Peyer's patch (tissue), 4 donors: ENCODE results near the gene MAP3K12. TPM values are rescaled to one million over a fixed set of nuclear protein-coding genes. Genes with fewer than 3 reads are reported as not detected.
"Not testable (repeated sequence)": the region's sequence is repeated elsewhere in the genome, so short reads cannot be mapped to it uniquely, and the experiment has no call there.

ENCODE experiments used
- DNase-seq, 3 donors: peaks; one replicate each; pipeline ENCODE4 v3.0.0-alpha.2; 2017 to 2019
- H3K27ac ChIP-seq, 4 donors: fragments of 200-600 bp; sonication (generic); one replicate each; pipeline ENCODE4 v1.5.1; 2016 to 2019
- H3K27me3 ChIP-seq, 2 donors: fragments of 200-600 bp; sonication (generic); one replicate each; pipeline ENCODE4 v1.5.1; 2019
- H3K36me3 ChIP-seq, 3 donors: fragments of 200-600 bp; sonication (generic); one replicate each; pipeline ENCODE4 v1.5.1; 2016 to 2019
- H3K4me1 ChIP-seq, 4 donors: fragments of 200-600 bp; sonication (generic); one replicate each; pipeline ENCODE4 v1.5.1; 2016 to 2019
- H3K4me3 ChIP-seq, 4 donors: fragments of 200-600 bp; sonication (generic); 1 replicate in 3 of 4; 2 replicates in 1 of 4; pipeline ENCODE4 v1.5.1; 2016 to 2019; ENCODE audit warnings: mild to moderate bottlenecking in 1 of 4
- H3K9me3 ChIP-seq, 4 donors: fragments of 200-600 bp; sonication (generic); one replicate each; pipeline ENCODE4 v1.5.1; 2016 to 2019; ENCODE audit warnings: mild to moderate bottlenecking in 1 of 4
- POLR2A ChIP-seq, 2 donors: fragments of 450-650 bp; IDR thresholded peaks; one replicate each; pipeline ENCODE4 v1.5.1; 2017; ENCODE audit warnings: antibody characterized with exemption in 2 of 2, mild to moderate bottlenecking in 2 of 2, moderate library complexity in 2 of 2
- total RNA-seq, 4 donors: library from RNA; depleted of rRNA; stranded (reverse); fragments of >200 nt; gene quantifications; one replicate each; pipeline ENCODE4 v1.1.0, GENCODE V29; 2016
- TF ChIP-seq, protein P1 (sequence below), 6 experiments: fragments of 450-650 bp in 4 of 6; fragments of 200-600 bp in 2 of 6; sonication (generic) in 1 of 6; IDR thresholded peaks; one replicate each; pipeline ENCODE4 v1.5.1; 2017 to 2019; ENCODE audit warnings: antibody characterized with exemption in 6 of 6, mild to moderate bottlenecking in 3 of 6, moderate library complexity in 1 of 6

Gene MAP3K12
- total RNA-seq, 4 donors from 2014 or later = 6.5 to 44.6 (median 11.6) TPM

DNA sequence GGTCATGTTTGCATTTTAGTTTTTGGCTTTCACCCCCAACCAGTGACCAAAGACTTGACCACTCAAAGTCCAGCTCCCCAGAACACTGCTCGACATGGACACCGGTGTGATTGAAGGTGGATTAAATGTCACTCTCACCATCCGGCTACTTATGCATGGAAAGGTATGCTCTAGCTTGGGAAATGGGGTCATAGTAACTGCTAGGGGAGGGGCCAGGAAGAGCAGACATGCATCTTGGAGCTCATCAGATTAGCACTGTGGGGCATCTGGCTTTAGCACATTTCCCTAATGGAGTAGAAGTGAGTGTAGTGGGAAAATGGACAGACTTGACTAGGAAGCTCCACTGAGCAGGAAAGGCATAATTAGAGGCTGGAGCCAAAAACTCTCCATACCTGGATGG lies 44.6 kb downstream of the MAP3K12 start:
- DNase-seq = no peak
- peaks cover 0 to 56% (median 2%) of the 10 kb centered on the region in 3 donors for H3K36me3 ChIP-seq
- H3K9me3 ChIP-seq = no peaks in the 10 kb centered on the region
- no peak for TF ChIP-seq POLR2A (IDR thresholded peaks at IDR 0.05)
- TF ChIP-seq, protein P1, sequence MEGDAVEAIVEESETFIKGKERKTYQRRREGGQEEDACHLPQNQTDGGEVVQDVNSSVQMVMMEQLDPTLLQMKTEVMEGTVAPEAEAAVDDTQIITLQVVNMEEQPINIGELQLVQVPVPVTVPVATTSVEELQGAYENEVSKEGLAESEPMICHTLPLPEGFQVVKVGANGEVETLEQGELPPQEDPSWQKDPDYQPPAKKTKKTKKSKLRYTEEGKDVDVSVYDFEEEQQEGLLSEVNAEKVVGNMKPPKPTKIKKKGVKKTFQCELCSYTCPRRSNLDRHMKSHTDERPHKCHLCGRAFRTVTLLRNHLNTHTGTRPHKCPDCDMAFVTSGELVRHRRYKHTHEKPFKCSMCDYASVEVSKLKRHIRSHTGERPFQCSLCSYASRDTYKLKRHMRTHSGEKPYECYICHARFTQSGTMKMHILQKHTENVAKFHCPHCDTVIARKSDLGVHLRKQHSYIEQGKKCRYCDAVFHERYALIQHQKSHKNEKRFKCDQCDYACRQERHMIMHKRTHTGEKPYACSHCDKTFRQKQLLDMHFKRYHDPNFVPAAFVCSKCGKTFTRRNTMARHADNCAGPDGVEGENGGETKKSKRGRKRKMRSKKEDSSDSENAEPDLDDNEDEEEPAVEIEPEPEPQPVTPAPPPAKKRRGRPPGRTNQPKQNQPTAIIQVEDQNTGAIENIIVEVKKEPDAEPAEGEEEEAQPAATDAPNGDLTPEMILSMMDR (IDR thresholded peaks at IDR 0.05) = no peak
- no peaks in the 10 kb centered on the region for H3K27me3 ChIP-seq
- no peak overlapping the region for H3K27ac ChIP-seq
- no peak overlapping the region for H3K4me3 ChIP-seq
- peaks cover 0 to 20% (median 5%) of the 10 kb centered on the region in 4 donors for H3K4me1 ChIP-seq

DNA sequence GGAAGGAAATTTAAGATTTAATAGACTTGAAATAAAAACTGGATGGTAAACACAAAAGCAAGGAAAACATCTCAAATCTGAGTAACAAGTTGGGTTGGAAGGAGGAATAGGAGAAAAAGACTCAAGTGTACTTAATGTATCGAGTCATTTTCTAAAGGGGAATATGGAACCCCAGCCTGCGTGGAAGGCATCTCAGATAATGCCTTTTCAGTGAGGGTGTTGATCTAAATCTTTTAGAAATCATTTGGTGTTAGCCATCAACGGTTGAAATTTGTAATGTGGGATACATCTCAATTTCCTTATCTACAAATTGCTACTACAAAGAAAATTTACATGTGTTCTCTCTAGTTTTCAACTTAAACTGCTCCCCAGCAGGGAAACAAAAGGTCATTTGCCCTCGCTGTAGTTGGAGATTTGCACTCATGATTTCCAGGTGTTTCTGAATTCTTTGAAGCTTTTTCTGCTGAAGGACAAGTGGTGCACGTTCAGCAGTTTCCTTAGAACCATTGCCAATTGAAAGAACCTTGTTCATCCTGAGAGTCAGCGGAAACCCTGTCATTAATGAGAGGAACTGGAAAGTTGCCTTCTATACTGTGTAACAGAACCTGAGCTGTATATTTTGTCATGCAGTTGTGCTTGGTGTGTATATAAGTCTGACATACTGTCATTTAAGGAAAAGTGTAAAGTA lies 45.2 kb downstream of the MAP3K12 start:
- TF ChIP-seq, protein P1 (IDR thresholded peaks at IDR 0.05) = no peak
- no peak for TF ChIP-seq POLR2A (IDR thresholded peaks at IDR 0.05)
- Histone ChIP-seq H3K4me1 (peaks cover 0 to 20% (median 5%) of the 10 kb centered on the region in 4 donors), H3K27me3 (no peaks in the 10 kb centered on the region), H3K9me3 (no peaks in the 10 kb centered on the region), H3K4me3 (peak overlapping the region in 1 of 4 donors; percentile 76), H3K36me3 (peaks cover 0 to 50% (median 0%) of the 10 kb centered on the region in 3 donors), H3K27ac (no peak overlapping the region)
- DNase-seq = no peak

DNA sequence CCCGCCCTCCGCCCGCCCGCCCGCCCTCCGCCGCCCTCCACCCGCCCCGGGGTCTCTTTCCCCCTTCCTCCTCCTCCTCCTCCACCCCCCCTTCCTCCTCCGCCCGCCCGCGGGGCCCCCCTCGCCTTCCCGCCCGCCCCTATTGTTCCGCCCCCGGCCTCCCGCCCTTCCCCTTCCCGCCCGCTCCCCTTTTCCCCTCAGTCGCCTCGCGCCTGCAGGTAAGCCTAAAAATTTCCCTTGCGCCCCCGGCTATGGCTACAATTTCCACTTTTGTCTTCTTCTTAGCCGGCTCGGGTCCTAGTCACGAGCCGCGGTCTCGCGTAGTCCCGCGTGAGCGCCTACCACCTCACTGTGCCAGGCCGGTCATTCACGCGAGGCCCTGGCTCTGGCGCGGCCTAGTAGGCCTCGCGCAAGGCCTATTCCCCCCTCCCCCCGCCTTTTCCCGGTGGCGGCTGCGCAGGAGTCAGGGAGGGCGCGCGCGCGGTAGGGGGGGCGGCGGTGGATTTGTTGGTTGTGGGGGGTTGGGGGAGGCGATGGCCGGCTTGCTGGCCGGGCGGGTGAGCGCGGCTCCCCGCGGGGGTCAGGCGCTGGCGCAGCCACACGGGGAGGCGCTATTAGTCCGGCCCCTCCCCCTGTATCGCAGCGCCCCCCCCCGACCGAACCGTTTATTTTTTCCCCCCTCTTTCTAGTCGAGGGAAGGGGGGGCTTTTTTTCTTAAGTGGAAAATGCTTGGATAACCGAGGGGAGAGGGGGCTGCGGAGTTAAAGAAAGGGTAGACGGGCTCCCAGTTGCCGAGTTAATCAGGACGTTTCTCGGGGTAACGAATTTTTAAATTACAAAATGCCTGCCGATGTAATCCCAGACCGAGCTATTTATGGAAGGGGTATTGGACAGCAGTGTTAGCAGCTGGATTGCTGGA lies 46.8 kb downstream of the MAP3K12 start:
- Histone ChIP-seq H3K36me3 (peaks cover 0 to 41% (median 0%) of the 10 kb centered on the region in 3 donors), H3K27me3 (no peaks in the 10 kb centered on the region), H3K9me3 (no peaks in the 10 kb centered on the region), H3K4me1 (peaks cover 0 to 20% (median 5%) of the 10 kb centered on the region in 4 donors), H3K27ac (peak overlapping the region; percentile 85 to 97 (median 96)), H3K4me3 (peak overlapping the region; percentile 69 to 82 (median 76))
- DNase-seq = peak; percentile 78 to 90 (median 89)
- TF ChIP-seq, protein P1 (IDR thresholded peaks at IDR 0.05) = peak in 4 of 6 experiments; percentile 8 to 51 (median 22)
- peak in 1 of 2 donors; percentile 5 for TF ChIP-seq POLR2A (IDR thresholded peaks at IDR 0.05)

- peak; percentile 96 to 99 (median 98) for DNase-seq
- TF ChIP-seq, protein P1 (IDR thresholded peaks at IDR 0.05) = peak; percentile 65 to 98 (median 96)
- peak; percentile 63 to 81 for TF ChIP-seq POLR2A (IDR thresholded peaks at IDR 0.05)
- H3K4me3 ChIP-seq = peak within 1 kb of the TSS; percentile 69 to 82 (median 76)
- H3K9me3 ChIP-seq = no peaks in the 10 kb centered on the region
- peak within 1 kb of the TSS; percentile 85 to 97 (median 96) for H3K27ac ChIP-seq
- H3K4me1 ChIP-seq = peaks cover 0 to 20% (median 5%) of the 10 kb centered on the region in 4 donors
- no peaks in the 10 kb centered on the region for H3K27me3 ChIP-seq
- peaks cover 0 to 41% (median 0%) of the 10 kb centered on the region in 3 donors for H3K36me3 ChIP-seq
Observed at GRCh38 chr12:53451661-53452158, 47.5 kb downstream of the MAP3K12 start, which contains the start of gene PCBP2. Gene PCBP2 (plus strand): TSS chr12:53452102. CDS start chr12:53454801, 2,699 bp downstream.

DNA sequence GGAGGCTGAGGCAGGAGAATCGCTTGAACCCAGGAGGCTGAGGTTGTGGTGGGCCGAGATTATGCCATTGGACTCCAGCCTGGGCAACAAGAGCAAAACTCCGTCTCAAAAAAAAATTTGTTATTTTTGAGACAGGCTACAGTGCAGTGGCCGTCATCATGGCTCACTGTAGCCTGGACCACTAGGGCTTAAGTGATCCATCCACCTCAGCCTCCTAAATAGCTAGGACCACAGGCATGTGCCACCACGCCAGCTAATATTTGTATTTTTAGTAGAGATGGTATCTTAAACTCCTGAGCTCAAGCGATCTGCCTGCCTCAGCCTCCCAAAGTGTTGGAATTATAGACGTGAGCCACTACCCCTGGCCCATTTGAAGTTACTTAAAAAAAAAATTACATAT lies 48.3 kb downstream of the MAP3K12 start:
- Histone ChIP-seq H3K9me3 (no peaks in the 10 kb centered on the region), H3K27me3 (no peaks in the 10 kb centered on the region), H3K4me1 (peaks cover 0 to 20% (median 5%) of the 10 kb centered on the region in 4 donors), H3K36me3 (peaks cover 0 to 41% (median 0%) of the 10 kb centered on the region in 3 donors), H3K27ac (no peak overlapping the region), H3K4me3 (no peak overlapping the region)
- DNase-seq = no peak
- TF ChIP-seq, protein P1 (IDR thresholded peaks at IDR 0.05) = no peak
- TF ChIP-seq POLR2A (IDR thresholded peaks at IDR 0.05) = no peak

GRCh38 chr12:53444593-53445325 lies 54.5 kb downstream of the MAP3K12 start:
- Histone ChIP-seq H3K27ac (peak overlapping the region in 3 of 4 donors; percentile 49 to 88 (median 73)), H3K36me3 (peaks cover 0 to 40% (median 0%) of the 10 kb centered on the region in 3 donors), H3K4me3 (peak overlapping the region in 2 of 4 donors; percentile 42 to 62), H3K4me1 (peaks cover 0 to 11% (median 6%) of the 10 kb centered on the region in 4 donors)
- not testable (repeated sequence) for H3K9me3 ChIP-seq, H3K27me3 ChIP-seq
- peak in 2 of 3 donors; percentile 53 to 56 for DNase-seq
